Measurements from ENCODE around the gene MYO1C. TPM values are rescaled to one million over a fixed set of nuclear protein-coding genes. Genes with fewer than 3 reads are reported as not detected.
"Not testable (repeated sequence)": the region's sequence is repeated elsewhere in the genome, so short reads cannot be mapped to it uniquely, and the experiment has no call there.

MYO1C gene
- total RNA-seq, 1 experiment from 2014 or later, result 48.6 TPM

DNA sequence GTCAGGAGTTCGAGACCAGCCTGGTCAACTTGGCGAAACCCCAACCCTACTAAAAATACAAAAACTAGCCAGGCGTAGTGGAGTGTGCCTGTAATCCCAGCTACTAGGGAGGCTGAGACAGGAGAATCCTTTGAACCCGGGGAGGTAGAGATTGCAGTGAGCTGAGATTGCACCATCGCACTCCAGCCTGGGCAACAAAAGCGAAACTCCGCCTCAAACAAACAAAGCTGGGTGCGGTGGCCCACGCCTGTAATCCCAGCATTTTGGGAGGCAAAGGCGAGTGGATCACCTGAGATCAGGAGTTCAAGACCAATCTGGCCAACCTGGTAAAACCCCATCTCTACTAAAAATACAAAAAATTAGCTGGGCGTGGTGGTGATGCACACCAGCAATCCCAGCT lies 38.8 kb downstream of the MYO1C start:
- in situ Hi-C loops (cut with HindIII; ENCODE audit: low pct_unique_long_range_greater_than_20kb, low sequenced_read_pairs); DNase-seq (ENCODE audit: low read depth, low spot score): not testable (repeated sequence)

- in situ Hi-C loops (cut with HindIII; ENCODE audit: low pct_unique_long_range_greater_than_20kb, low sequenced_read_pairs), result no loop called here
- no peak for DNase-seq (ENCODE audit: low read depth, low spot score)
Observed at GRCh38 chr17:1452836-1453235, 39.6 kb downstream of the MYO1C start.

- in situ Hi-C loops (cut with HindIII; ENCODE audit: low pct_unique_long_range_greater_than_20kb, low sequenced_read_pairs); DNase-seq (ENCODE audit: low read depth, low spot score): not testable (repeated sequence)
Observed at GRCh38 chr17:1450261-1450660, 42.2 kb downstream of the MYO1C start.

- in situ Hi-C loops (cut with HindIII; ENCODE audit: low pct_unique_long_range_greater_than_20kb, low sequenced_read_pairs), result no loop called here
- no peak for DNase-seq (ENCODE audit: low read depth, low spot score)
Observed at GRCh38 chr17:1449412-1449967, 43.0 kb downstream of the MYO1C start.

DNA sequence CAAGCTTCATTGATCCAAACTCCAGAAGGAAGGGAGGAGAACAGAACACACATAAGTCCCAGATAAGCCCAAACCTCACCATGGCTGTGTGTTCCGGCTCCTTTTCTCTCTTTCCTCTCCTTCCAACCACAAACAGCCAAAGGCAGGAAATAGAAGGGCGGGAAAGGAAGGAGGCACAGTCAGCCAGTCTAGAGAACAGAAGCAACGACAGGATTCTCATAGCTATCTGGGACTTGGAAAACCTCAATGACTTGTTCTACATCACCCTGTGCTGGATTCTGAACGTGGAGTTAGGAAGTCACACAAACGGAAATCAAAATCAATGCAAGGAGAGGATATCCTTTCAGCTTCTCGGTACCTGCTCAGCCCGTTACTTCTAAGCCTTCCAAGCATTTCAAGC lies 45.4 kb downstream of the MYO1C start:
- in situ Hi-C loops (cut with HindIII; ENCODE audit: low pct_unique_long_range_greater_than_20kb, low sequenced_read_pairs), result no loop called here
- no peak for DNase-seq (ENCODE audit: low read depth, low spot score)

- in situ Hi-C loops (cut with HindIII; ENCODE audit: low pct_unique_long_range_greater_than_20kb, low sequenced_read_pairs), result no loop called here
- no peak for DNase-seq (ENCODE audit: low read depth, low spot score)
Observed at GRCh38 chr17:1446201-1446600, 46.3 kb downstream of the MYO1C start.

- DNase-seq (ENCODE audit: low read depth, low spot score); in situ Hi-C loops (cut with HindIII; ENCODE audit: low pct_unique_long_range_greater_than_20kb, low sequenced_read_pairs): not testable (repeated sequence)
Observed at GRCh38 chr17:1445695-1446094, 46.8 kb downstream of the MYO1C start.

GRCh38 chr17:1442721-1443120 lies 49.8 kb downstream of the MYO1C start:
- DNase-seq (ENCODE audit: low read depth, low spot score); in situ Hi-C loops (cut with HindIII; ENCODE audit: low pct_unique_long_range_greater_than_20kb, low sequenced_read_pairs): not testable (repeated sequence)

DNA sequence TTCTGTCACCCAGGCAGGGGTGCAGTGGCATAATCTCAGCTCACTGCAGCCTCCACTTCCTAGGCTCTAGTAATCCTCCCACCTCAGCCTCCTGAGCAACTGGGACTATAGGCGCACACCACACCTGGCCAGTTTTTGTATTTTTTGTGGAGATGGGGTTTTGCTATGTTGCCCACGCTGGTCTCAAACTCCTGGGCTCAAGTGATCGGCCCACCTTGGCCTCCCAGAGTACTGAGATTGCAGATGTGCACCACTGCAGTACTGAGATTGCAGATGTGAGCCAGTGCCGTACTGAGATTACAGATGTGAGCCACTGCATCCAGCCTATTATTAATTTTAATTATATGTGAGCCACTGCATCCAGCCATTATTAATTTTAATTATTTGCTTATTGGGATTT lies 50.3 kb downstream of the MYO1C start:
- in situ Hi-C loops (cut with HindIII; ENCODE audit: low pct_unique_long_range_greater_than_20kb, low sequenced_read_pairs), result no loop called here
- DNase-seq (ENCODE audit: low read depth, low spot score), result no peak

DNA sequence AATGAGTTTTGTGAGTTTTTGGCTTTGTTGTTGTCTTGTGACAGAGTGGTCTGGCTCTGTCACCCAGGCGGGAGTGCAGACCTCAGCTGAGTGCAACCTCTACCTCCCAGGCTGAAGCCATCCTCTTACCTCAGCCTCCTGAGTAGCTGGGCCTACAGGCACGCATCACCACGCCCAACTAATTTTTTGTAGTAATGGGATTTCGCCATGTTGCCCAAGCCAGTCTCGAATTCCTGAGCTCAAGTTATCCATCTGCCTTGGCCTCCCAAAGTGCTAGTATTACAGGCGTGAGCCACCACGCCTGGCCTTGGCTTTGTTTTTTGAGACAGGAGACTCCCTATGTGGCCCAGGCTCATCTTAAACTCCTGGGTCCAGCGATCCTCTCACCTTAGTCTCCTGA lies 51.6 kb downstream of the MYO1C start:
- in situ Hi-C loops (cut with HindIII; ENCODE audit: low pct_unique_long_range_greater_than_20kb, low sequenced_read_pairs), result no loop called here

GRCh38 chr17:1438593-1439083 lies 53.8 kb downstream of the MYO1C start:
- DNase-seq (ENCODE audit: low read depth, low spot score), result no peak
- in situ Hi-C loops (cut with HindIII; ENCODE audit: low pct_unique_long_range_greater_than_20kb, low sequenced_read_pairs), result no loop called here

More for the DNA sequence above, 51.6 kb downstream of the MYO1C start:
- no peak for DNase-seq (ENCODE audit: low read depth, low spot score)

GRCh38 chr17:1435326-1435725 lies 57.2 kb downstream of the MYO1C start:
- DNase-seq (ENCODE audit: low read depth, low spot score), result no peak
- in situ Hi-C loops (cut with HindIII; ENCODE audit: low pct_unique_long_range_greater_than_20kb, low sequenced_read_pairs), result no loop called here

DNA sequence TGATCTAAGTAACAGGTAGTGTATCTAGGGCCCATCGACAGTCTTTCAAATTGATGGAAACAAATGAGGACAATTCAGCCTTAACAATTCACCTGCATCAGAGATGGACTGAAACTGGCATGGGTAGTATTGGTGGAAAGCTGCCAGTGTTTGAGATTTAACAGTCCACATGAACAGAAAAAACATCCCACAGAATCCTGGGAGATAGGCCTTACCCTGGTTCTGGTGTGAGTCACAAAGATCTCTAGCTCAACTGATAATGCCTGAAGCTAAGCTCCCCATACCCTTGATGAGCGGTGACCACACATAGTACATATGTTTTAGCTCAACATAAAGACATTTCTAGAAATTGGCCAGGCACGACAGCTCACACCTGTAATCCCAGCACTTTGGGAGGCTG lies 58.3 kb downstream of the MYO1C start:
- no peak for DNase-seq (ENCODE audit: low read depth, low spot score)
- in situ Hi-C loops (cut with HindIII; ENCODE audit: low pct_unique_long_range_greater_than_20kb, low sequenced_read_pairs), result no loop called here

- in situ Hi-C loops (cut with HindIII; ENCODE audit: low pct_unique_long_range_greater_than_20kb, low sequenced_read_pairs), result no loop called here
- DNase-seq (ENCODE audit: low read depth, low spot score), result no peak
Observed at GRCh38 chr17:1431631-1432104, 60.8 kb downstream of the MYO1C start.

- DNase-seq (ENCODE audit: low read depth, low spot score), result peak; percentile 30
Observed at GRCh38 chr17:1423456-1424135, 68.9 kb downstream of the MYO1C start.

GRCh38 chr17:1422885-1423284 lies 69.6 kb downstream of the MYO1C start:
- in situ Hi-C loops (cut with HindIII; ENCODE audit: low pct_unique_long_range_greater_than_20kb, low sequenced_read_pairs), result no loop called here
- peak; percentile 93 for DNase-seq (ENCODE audit: low read depth, low spot score)

More at GRCh38 chr17:1423456-1424135, 68.9 kb downstream of the MYO1C start:
- in situ Hi-C loops (cut with HindIII; ENCODE audit: low pct_unique_long_range_greater_than_20kb, low sequenced_read_pairs), result no loop called here

GRCh38 chr17:1421470-1421869 lies 71.0 kb downstream of the MYO1C start:
- in situ Hi-C loops (cut with HindIII; ENCODE audit: low pct_unique_long_range_greater_than_20kb, low sequenced_read_pairs), result no loop called here
- DNase-seq (ENCODE audit: low read depth, low spot score), result no peak

- DNase-seq (ENCODE audit: low read depth, low spot score), result no peak
- in situ Hi-C loops (cut with HindIII; ENCODE audit: low pct_unique_long_range_greater_than_20kb, low sequenced_read_pairs), result no loop called here
Observed at GRCh38 chr17:1420981-1421380, 71.5 kb downstream of the MYO1C start.

DNA sequence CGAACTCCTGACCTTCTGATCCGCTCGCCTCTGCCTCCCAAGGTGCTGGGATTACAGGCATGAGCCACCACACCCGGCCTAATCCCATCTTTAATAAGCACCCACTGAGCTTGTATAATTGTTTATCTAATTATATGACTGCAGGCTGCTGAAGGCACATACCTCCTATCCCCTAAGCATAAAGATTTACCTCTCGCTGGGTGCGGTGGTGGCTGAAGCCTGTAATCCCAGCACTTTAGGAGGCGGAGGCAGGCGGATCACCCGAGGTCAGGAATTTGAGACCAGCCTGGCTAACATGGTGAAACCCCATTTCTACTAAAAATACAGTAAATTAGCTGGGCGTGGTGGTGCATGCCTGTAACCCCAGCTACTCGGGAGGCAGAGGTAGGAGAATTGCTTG lies 72.3 kb downstream of the MYO1C start:
- no peak for DNase-seq (ENCODE audit: low read depth, low spot score)
- in situ Hi-C loops (cut with HindIII; ENCODE audit: low pct_unique_long_range_greater_than_20kb, low sequenced_read_pairs), result no loop called here
